H1 (cell line): ENCODE results near the gene CCL28. TPM values are rescaled to one million over a fixed set of nuclear protein-coding genes. Genes with fewer than 3 reads are reported as not detected.

Experiments used
- CTCF ChIA-PET: fragments of 300-600 bp; sonication (Branson Sonifier 250); formaldehyde crosslinking; loops from one replicate; lab custom pipeline; 2021; ENCODE audit not compliant: partially characterized antibody; lab: Charles Lee
- POLR2A ChIA-PET: fragments of 300-600 bp; sonication (Branson Sonifier 250); formaldehyde crosslinking; loops from one replicate; lab custom pipeline; 2021; ENCODE audit warnings: inconsistent platforms; ENCODE audit not compliant: partially characterized antibody; lab: Charles Lee
- DNase-seq, 2 experiments: peaks; one replicate each; pipeline versions ENCODE4 v3.0.0 to v3.0.0-alpha.2; 2010 to 2022; ENCODE audit warnings: low spot score in 2 of 2, low read depth in 1 of 2, mixed read lengths in 1 of 2
- FAIRE-seq: peaks from 2 replicates; lab custom pipeline; 2011; peaks lifted over from hg19 to GRCh38; lab: Jason Lieb, UNC
- H2AFZ ChIP-seq: 2 replicates; pipeline ENCODE4 v1.8.1; 2012; ENCODE audit warnings: low read length, inconsistent platforms
- H2AK5ac ChIP-seq: 2 replicates; pipeline ENCODE4 v1.6.1; 2013; ENCODE audit warnings: low read depth, low read length
- H2BK120ac ChIP-seq: replicated peaks from 2 replicates; pipeline ENCODE3; 2013; ENCODE audit warnings: low read depth, low read length, inconsistent platforms
- H2BK12ac ChIP-seq: 2 replicates; pipeline ENCODE4 v1.6.1; 2013; ENCODE audit warnings: low read depth, low read length
- H2BK15ac ChIP-seq: 2 replicates; pipeline ENCODE4 v1.6.1; 2013; ENCODE audit warnings: low read length
- H2BK20ac ChIP-seq: 2 replicates; pipeline ENCODE4 v1.6.1; 2013; ENCODE audit warnings: low read length
- H2BK5ac ChIP-seq: 2 replicates; pipeline ENCODE4 v1.6.1; 2013; ENCODE audit warnings: low read depth, low read length
- H3K14ac ChIP-seq: 2 replicates; pipeline ENCODE4 v1.6.1; 2013; ENCODE audit warnings: inconsistent platforms; ENCODE audit not compliant: insufficient read length
- H3K18ac ChIP-seq: 2 replicates; pipeline ENCODE4 v1.6.1; 2013; ENCODE audit warnings: low read length; ENCODE audit errors: extremely low read depth
- H3K23ac ChIP-seq: 2 replicates; pipeline ENCODE4 v1.6.1; 2013; ENCODE audit warnings: inconsistent platforms; ENCODE audit not compliant: insufficient read length
- H3K23me2 ChIP-seq: 2 replicates; pipeline ENCODE4 v1.6.1; 2013; ENCODE audit warnings: low read depth, low read length
- H3K27ac ChIP-seq: 2 replicates; pipeline ENCODE4 v1.6.1; 2011; ENCODE audit warnings: low read depth, low read length, inconsistent platforms
- H3K27me3 ChIP-seq, 4 experiments: replicated peaks in 1 of 4; 1 replicate in 1 of 4; 2 replicates in 3 of 4; pipeline versions ENCODE4 v1.6.1 to v1.8.1; 2011 to 2013; ENCODE audit warnings: low read length in 3 of 4, mild to moderate bottlenecking in 3 of 4, inconsistent platforms in 2 of 4, mixed read lengths in 2 of 4, moderate library complexity in 1 of 4; ENCODE audit not compliant: control insufficient read depth in 3 of 4, insufficient read depth in 3 of 4; ENCODE audit errors: extremely low read depth in 1 of 4
- H3K36me3 ChIP-seq, 4 experiments: 2 replicates each; pipeline versions ENCODE4 v1.6.1 to v1.8.1; 2011 to 2013; ENCODE audit warnings: mild to moderate bottlenecking in 4 of 4, low read length in 3 of 4, moderate library complexity in 2 of 4, control low read depth in 1 of 4, inconsistent platforms in 1 of 4; ENCODE audit not compliant: insufficient read depth in 4 of 4, control insufficient read depth in 2 of 4
- H3K4ac ChIP-seq: replicated peaks from 2 replicates; pipeline ENCODE3; 2013; ENCODE audit warnings: low read length, low read depth, mixed read lengths, inconsistent platforms; ENCODE audit not compliant: insufficient read length
- H3K4me1 ChIP-seq, 4 experiments: replicated peaks in 1 of 4; 1 replicate in 1 of 4; 2 replicates in 3 of 4; pipeline versions ENCODE4 v1.6.1 to v1.8.1; 2011 to 2013; ENCODE audit warnings: low read length in 3 of 4, inconsistent platforms in 2 of 4, mixed read lengths in 1 of 4; ENCODE audit not compliant: insufficient read depth in 4 of 4, control insufficient read depth in 3 of 4
- H3K4me2 ChIP-seq, 2 experiments: 2 replicates each; pipeline versions ENCODE4 v1.6.1 to v1.8.1; 2011 to 2013; ENCODE audit warnings: low read depth in 2 of 2, low read length in 2 of 2, control low read depth in 1 of 2, inconsistent platforms in 1 of 2, mild to moderate bottlenecking in 1 of 2; ENCODE audit not compliant: insufficient read depth in 1 of 2
- H3K4me3 ChIP-seq, 4 experiments: fragments of 200-600, 300-600 bp in 1 of 4; sonication (generic), shearing (Covaris generic), sonication (Bioruptor Twin) in 1 of 4; 2 replicates each; pipeline versions ENCODE4 v1.5.1 to v1.8.1; 2011 to 2016; ENCODE audit warnings: low read length in 4 of 4, low read depth in 3 of 4, control low read depth in 2 of 4, inconsistent platforms in 2 of 4, mild to moderate bottlenecking in 2 of 4, mixed read lengths in 1 of 4, moderate library complexity in 1 of 4; ENCODE audit not compliant: insufficient read depth in 2 of 4; ENCODE audit errors: extremely low read depth in 1 of 4
- H3K56ac ChIP-seq: replicated peaks from 2 replicates; pipeline ENCODE3; 2013; ENCODE audit warnings: low read depth, mild to moderate bottlenecking, mixed read lengths, low read length, inconsistent platforms; ENCODE audit not compliant: insufficient read length
- H3K79me1 ChIP-seq: 2 replicates; pipeline ENCODE4 v1.6.1; 2013; ENCODE audit warnings: low read depth, low read length, control low read depth
- H3K79me2 ChIP-seq, 2 experiments: 2 replicates each; pipeline versions ENCODE4 v1.6.1 to v1.8.1; 2012 to 2013; ENCODE audit warnings: low read length in 2 of 2, mild to moderate bottlenecking in 2 of 2, inconsistent platforms in 1 of 2; ENCODE audit not compliant: insufficient read depth in 2 of 2, control insufficient read depth in 1 of 2
- H3K9ac ChIP-seq, 4 experiments: replicated peaks in 1 of 4; 1 replicate in 1 of 4; 2 replicates in 3 of 4; pipeline versions ENCODE4 v1.6.1 to v1.8.1; 2011 to 2013; ENCODE audit warnings: low read depth in 3 of 4, low read length in 3 of 4, control low read depth in 2 of 4, mild to moderate bottlenecking in 2 of 4, moderate library complexity in 2 of 4, inconsistent platforms in 1 of 4; ENCODE audit errors: extremely low read depth in 1 of 4
- H3K9me3 ChIP-seq, 2 experiments: 2 replicates each; pipeline versions ENCODE4 v1.6.1 to v1.8.1; 2012 to 2013; ENCODE audit warnings: mild to moderate bottlenecking in 2 of 2, moderate library complexity in 2 of 2, control low read depth in 1 of 2, inconsistent platforms in 1 of 2, low read depth in 1 of 2, low read length in 1 of 2, mixed read lengths in 1 of 2; ENCODE audit not compliant: insufficient read depth in 2 of 2
- H4K20me1 ChIP-seq, 2 experiments: replicated peaks in 1 of 2; 2 replicates each; pipeline versions ENCODE3 to v1.8.1; 2011 to 2013; ENCODE audit warnings: inconsistent platforms in 2 of 2, low read length in 2 of 2, mild to moderate bottlenecking in 1 of 2; ENCODE audit not compliant: insufficient read depth in 2 of 2, control insufficient read depth in 1 of 2
- H4K5ac ChIP-seq: 2 replicates; pipeline ENCODE4 v1.6.1; 2013; ENCODE audit warnings: low read length, low read depth, mixed read lengths, inconsistent platforms; ENCODE audit not compliant: insufficient read length
- H4K8ac ChIP-seq: 2 replicates; pipeline ENCODE4 v1.8.0; 2013; ENCODE audit warnings: mild to moderate bottlenecking, moderate library complexity, low read length, inconsistent platforms; ENCODE audit not compliant: insufficient read depth; ENCODE audit errors: extremely low read depth
- H4K91ac ChIP-seq: replicated peaks from 2 replicates; pipeline ENCODE3; 2013; ENCODE audit warnings: low read length, mixed read lengths, inconsistent platforms; ENCODE audit not compliant: insufficient read length
- CBX5 ChIP-seq: fragments of 300-800, 300-1000 bp; sonication (generic); IDR thresholded peaks from 2 replicates; pipeline ENCODE4 v1.7.1; 2016; ENCODE audit warnings: antibody characterized with exemption, low read length, low read depth
- CHD1 ChIP-seq: IDR thresholded peaks from 2 replicates; pipeline ENCODE4 v1.6.1; 2012; ENCODE audit warnings: low read depth, low read length, improper control_type of control experiment
- CTBP2 ChIP-seq: IDR thresholded peaks from 2 replicates; pipeline ENCODE4 v1.7.0; 2011; ENCODE audit warnings: borderline replicate concordance, mild to moderate bottlenecking, moderate library complexity, mixed read lengths, low read length; ENCODE audit not compliant: insufficient read depth, insufficient read length
- EZH2 ChIP-seq: fragments of 200-600 bp; sonication (generic); IDR thresholded peaks from 2 replicates; pipeline ENCODE4 v1.7.1; 2012; ENCODE audit warnings: low read depth, mild to moderate bottlenecking, moderate library complexity, low read length, inconsistent platforms; ENCODE audit not compliant: severe bottlenecking
- MAX ChIP-seq: IDR thresholded peaks from 2 replicates; pipeline ENCODE4 v1.6.1; 2012; ENCODE audit warnings: inconsistent platforms
- PHF8 ChIP-seq: fragments of 200-600 bp; sonication (generic); conservative IDR thresholded peaks from 2 replicates; pipeline ENCODE4 v1.7.1; 2012; ENCODE audit warnings: low read depth, mild to moderate bottlenecking, inconsistent platforms, low read length, moderate library complexity
- POU5F1 ChIP-seq: IDR thresholded peaks from 2 replicates; pipeline ENCODE4 v1.6.1; 2011; ENCODE audit warnings: low read depth, mild to moderate bottlenecking, low read length, moderate library complexity
- RFX5 ChIP-seq: IDR thresholded peaks from 2 replicates; pipeline ENCODE4 v1.6.1; 2011; ENCODE audit warnings: low read depth, low read length, improper control_type of control experiment, borderline replicate concordance
- SAP30 ChIP-seq: fragments of 300-600 bp; sonication (generic); IDR thresholded peaks from 2 replicates; pipeline ENCODE4 v1.7.1; 2012; ENCODE audit warnings: low read length, moderate library complexity, mild to moderate bottlenecking, inconsistent platforms; ENCODE audit not compliant: insufficient read depth, insufficient replicate concordance
- WGBS, 2 experiments: shearing (Covaris generic) in 1 of 2; methylation state at CpG; one replicate each; pipeline versions ENCODE4 v1.1.6 to v1.1.7; 2013 to 2015; ENCODE audit warnings: low lambda C conversion rate in 2 of 2, mixed read lengths in 2 of 2, inconsistent platforms in 1 of 2, low coverage in 1 of 2, missing lambda C conversion rate in 1 of 2; ENCODE audit not compliant: insufficient replicate concordance in 2 of 2, insufficient coverage in 1 of 2, insufficient read length in 1 of 2; ENCODE audit errors: extremely low coverage in 1 of 2, missing lambda C conversion rate in 1 of 2; 5-methylcytosine and 5-hydroxymethylcytosine counted together
- polyA plus RNA-seq, 7 experiments: library from polyadenylated mRNA; depleted of rRNA in 3 of 7; stranded (reverse) in 5 of 7; unstranded in 2 of 7; fragments of >200 nt in 5 of 7; fragments of 200-250 nt in 2 of 7; gene quantifications; 1 replicate in 5 of 7; 2 replicates in 1 of 7; 4 replicates in 1 of 7; pipeline versions ENCODE4 v1.2.1 to v1.2.3, GENCODE V29; 2011 to 2013; ENCODE audit warnings: missing spikeins in 2 of 7, mixed read lengths in 2 of 7
- total RNA-seq: library from RNA; stranded (reverse); fragmentation: NEBNext Ultra II Directional; extraction: Animal tissue kit (Norgen Biotek cat#: 25700); gene quantifications from 2 replicates; pipeline ENCODE4 v1.2.1, GENCODE V29; 2021
- TF ChIP-seq, protein P1 (sequence below): IDR thresholded peaks from 2 replicates; pipeline ENCODE4 v1.6.1; 2011; ENCODE audit warnings: low read length, improper control_type of control experiment

CCL28 gene
- total and polyA plus RNA-seq, 2 of the 8 experiments (the other 6 are each of a cell fraction or from before 2014, with no cell fraction given): 0.95 TPM; not detected in 1

DNA sequence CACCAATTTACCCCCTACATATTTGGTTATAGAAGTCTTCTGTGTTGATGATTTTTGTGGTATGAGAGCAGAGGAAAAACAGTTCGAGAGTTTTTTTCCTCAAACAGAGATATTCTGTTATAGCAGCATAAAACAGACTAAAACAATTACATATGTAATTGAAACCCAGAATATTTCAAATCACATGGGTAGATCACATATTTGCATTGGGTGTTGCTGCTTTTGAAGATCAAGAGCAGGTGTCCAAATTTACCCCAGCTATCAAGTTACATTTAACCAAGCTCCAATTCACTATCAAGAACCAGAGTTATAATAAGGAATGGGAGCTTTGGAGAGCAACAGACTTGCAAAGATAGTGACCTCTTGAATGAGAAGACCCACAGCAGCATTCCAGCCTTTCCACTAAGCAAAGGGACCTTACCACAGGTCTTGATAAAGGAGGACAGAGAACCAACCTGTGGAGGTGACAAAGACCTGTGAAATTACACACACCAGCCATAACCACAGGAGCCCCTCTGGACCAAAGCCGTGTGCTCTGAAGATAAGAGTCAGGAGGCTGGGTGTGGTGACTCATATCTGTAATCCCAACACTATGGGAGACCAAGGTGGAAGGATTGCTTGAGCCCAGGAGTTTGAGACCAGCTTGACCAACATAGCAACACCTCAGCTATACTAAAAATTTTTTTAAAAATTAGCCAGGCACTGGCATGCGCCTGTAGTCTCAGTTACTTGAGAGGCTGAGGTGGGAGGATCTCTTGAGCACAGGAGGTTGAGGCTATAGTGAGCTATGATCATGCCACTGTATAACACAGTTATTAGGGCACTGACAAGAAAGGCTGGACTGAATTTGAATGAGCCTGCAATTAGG, 4.0 kb upstream of the CCL28 start:
- Histone ChIP-seq H3K27ac (no peak overlapping the region), H2BK15ac (no peak overlapping the region), H4K91ac (no peak overlapping the region), H3K9ac (no peak overlapping the region), H3K4ac (no peak overlapping the region), H3K23ac (no peak overlapping the region), H4K8ac (no peak overlapping the region), H3K27me3 (no peaks in the 10 kb centered on the region), H2AK5ac (no peak overlapping the region), H3K4me1 (no peaks in the 10 kb centered on the region), H3K9me3 (no peaks in the 10 kb centered on the region), H4K20me1 (no peaks in the 10 kb centered on the region), H2BK20ac (no peak overlapping the region), H3K79me1 (no peaks in the 10 kb centered on the region), H4K5ac (no peak overlapping the region), H3K23me2 (no peaks in the 10 kb centered on the region), H3K18ac (no peak overlapping the region), H3K4me2 (no peak overlapping the region), H3K36me3 (no peaks in the 10 kb centered on the region), H2BK5ac (no peak overlapping the region), H2BK120ac (no peak overlapping the region), H3K4me3 (no peak overlapping the region), H3K79me2 (no peaks in the 10 kb centered on the region), H3K56ac (no peak overlapping the region), H2BK12ac (no peak overlapping the region), H3K14ac (no peak overlapping the region), H2AFZ (no peak overlapping the region)
- POLR2A ChIA-PET: interaction anchor here (1.1 kb wide), 1 partner anchor 295 kb away, joined by 3 read pairs; the partner anchor contains the start of gene ZNF131
- DNase-seq: no peak
- 93% methylated on average over 3 of the region's 3 CpGs; no CpG with 5 or more reads in 1 of the 2 experiments for WGBS, 2 experiments
- FAIRE-seq: no peak
- CTCF ChIA-PET: interaction anchor here (0.6 to 1.0 kb wide), 3 partner anchors 27 to 189 kb away, joined by 3 read pairs; no protein-coding TSS in a partner anchor
- no peak for TF ChIP-seq CBX5
- TF ChIP-seq MAX: no peak
- TF ChIP-seq, protein P1, sequence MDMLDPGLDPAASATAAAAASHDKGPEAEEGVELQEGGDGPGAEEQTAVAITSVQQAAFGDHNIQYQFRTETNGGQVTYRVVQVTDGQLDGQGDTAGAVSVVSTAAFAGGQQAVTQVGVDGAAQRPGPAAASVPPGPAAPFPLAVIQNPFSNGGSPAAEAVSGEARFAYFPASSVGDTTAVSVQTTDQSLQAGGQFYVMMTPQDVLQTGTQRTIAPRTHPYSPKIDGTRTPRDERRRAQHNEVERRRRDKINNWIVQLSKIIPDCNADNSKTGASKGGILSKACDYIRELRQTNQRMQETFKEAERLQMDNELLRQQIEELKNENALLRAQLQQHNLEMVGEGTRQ: no peak
- no peak for TF ChIP-seq CTBP2
- TF ChIP-seq EZH2: no peak
- TF ChIP-seq SAP30: no peak
- TF ChIP-seq PHF8: no peak
- no peak for TF ChIP-seq RFX5
- no peak for TF ChIP-seq POU5F1
- no peak for TF ChIP-seq CHD1
